ENCODE data around the gene FOSL1.

The FOSL1 gene

DNA sequence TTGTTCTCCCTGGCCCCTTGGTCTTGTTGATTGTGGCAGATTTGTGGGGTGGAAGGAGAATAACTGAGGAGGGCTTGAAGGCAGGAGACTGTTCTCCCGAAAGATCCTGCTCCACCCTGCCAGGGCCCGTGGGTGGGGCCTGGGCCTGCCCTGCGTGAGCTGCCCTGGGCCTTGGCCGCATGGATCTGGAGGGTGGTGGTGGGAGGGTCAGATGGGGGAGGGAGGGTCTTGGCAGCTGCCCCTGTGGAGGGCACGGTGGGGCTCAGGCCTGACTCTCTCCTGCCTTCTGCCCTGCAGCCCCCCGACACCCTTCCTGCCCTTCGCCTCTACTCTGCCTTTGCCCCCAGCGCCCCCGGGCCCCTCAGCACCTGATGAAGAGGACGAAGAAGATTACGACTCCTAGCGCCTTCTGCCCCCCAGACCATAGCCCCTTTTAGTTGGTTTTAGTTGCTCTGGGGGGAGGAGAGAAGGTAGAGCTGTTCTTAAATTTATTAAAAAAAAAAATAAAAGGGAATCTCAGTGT is 20.9 kb upstream of the FOSL1 start:
- DNase-seq (ENCODE audit: low spot score): no peak
- in situ Hi-C loops (cut with MboI; ENCODE audit: low sequenced_read_pairs, unreplicated experiment): no loop called here
- TF ChIP-seq, protein P1, sequence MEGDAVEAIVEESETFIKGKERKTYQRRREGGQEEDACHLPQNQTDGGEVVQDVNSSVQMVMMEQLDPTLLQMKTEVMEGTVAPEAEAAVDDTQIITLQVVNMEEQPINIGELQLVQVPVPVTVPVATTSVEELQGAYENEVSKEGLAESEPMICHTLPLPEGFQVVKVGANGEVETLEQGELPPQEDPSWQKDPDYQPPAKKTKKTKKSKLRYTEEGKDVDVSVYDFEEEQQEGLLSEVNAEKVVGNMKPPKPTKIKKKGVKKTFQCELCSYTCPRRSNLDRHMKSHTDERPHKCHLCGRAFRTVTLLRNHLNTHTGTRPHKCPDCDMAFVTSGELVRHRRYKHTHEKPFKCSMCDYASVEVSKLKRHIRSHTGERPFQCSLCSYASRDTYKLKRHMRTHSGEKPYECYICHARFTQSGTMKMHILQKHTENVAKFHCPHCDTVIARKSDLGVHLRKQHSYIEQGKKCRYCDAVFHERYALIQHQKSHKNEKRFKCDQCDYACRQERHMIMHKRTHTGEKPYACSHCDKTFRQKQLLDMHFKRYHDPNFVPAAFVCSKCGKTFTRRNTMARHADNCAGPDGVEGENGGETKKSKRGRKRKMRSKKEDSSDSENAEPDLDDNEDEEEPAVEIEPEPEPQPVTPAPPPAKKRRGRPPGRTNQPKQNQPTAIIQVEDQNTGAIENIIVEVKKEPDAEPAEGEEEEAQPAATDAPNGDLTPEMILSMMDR (IDR thresholded peaks at IDR 0.05; ENCODE audit: borderline replicate concordance, control extremely low read depth, extremely low read depth, insufficient read depth, missing control alignments): no peak

DNA sequence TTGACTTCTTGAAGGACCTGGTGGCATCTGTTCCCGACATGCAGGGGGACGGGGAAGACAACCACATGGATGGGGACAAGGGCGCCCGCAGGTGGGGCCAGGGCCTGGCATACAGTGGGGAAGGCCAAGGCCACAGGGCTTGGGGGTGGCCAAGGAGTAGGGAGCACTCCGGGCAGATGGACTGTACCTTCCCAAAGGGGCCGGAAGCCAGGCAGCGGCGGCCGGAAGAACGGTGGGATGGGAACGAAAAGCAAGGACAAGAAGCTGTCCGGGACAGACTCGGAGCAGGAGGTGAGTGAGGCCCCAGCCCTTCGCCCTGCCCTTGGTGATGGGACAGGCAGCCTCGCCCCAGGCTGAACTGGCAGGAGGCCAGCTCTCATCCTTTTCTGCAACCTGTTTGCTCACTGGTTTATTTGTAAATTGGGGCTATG is 20.2 kb upstream of the FOSL1 start:
- DNase-seq (ENCODE audit: low spot score): no peak
- in situ Hi-C loops (cut with MboI; ENCODE audit: low sequenced_read_pairs, unreplicated experiment): no loop called here

DNA sequence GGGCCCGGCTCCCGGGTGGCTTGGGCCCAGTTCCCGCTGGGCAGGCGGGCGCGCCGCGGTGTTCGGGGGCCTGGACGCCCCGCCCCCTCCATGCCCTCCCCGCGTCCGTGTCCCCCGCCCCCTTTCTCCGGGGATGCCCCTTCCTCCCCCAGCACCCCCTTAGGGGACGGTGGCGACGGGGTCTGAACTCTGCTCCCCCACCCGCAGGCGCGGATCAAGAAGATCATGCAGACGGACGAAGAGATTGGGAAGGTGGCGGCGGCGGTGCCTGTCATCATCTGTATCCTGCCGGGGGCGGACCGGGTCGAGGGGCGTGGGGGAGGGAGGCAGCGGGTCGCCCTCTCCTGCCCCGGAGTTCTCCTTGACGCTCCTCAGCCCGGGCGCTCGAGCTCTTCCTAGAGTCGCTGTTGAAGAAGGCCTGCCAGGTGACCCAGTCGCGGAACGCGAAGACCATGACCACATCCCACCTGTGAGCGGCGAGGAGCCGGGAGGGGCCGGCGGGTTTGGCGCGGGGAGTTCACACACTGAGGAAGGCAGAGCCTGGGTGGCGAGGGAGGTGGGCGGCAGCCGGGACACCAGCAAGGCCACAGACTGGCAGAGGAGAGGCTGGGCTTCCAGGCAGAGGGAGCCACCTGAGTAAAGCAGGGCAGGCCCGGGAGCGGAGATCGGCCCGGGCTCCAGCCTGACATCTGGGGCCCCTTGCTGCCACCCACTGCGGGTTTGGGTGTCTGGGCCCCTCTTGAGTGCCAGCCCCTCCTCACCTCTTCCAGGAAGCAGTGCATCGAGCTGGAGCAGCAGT is 19.6 kb upstream of the FOSL1 start:
- in situ Hi-C loops (cut with MboI; ENCODE audit: low sequenced_read_pairs, unreplicated experiment): no loop called here
- DNase-seq (ENCODE audit: low spot score): peak; percentile 80
- TF ChIP-seq, protein P1 (IDR thresholded peaks at IDR 0.05; ENCODE audit: borderline replicate concordance, control extremely low read depth, extremely low read depth, insufficient read depth, missing control alignments): no peak

More for the DNA sequence above, 20.2 kb upstream of the FOSL1 start:
- TF ChIP-seq, protein P1 (IDR thresholded peaks at IDR 0.05; ENCODE audit: borderline replicate concordance, control extremely low read depth, extremely low read depth, insufficient read depth, missing control alignments): no peak

DNA sequence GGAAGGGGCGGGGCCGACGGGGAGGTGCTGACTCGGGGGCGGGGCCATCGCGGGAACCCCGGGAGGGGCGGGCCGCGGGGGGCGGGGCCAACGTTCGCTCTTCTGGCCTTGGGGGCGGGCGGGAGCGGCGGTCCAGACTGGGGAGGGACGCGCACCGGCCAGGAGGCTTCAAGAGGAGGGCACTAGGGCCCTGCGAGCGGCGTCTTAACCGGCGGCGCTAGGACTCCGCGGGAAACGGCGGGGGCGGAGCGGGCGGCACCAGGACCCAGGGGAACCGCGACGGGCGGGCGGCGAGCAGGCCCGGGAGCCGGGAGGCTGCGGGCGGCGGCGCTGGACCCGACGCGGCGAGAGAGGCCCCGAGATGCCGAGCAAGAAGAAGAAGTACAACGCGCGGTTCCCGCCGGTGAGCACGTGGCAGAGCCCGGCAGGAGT is 19.0 kb upstream of the FOSL1 start, which contains the start of gene DRAP1:
TSS of gene DRAP1 (plus strand) at position 286 of the 432 bp plus-strand sequence. CDS start at position 362, 76 bp downstream.
- in situ Hi-C loops (cut with MboI; ENCODE audit: low sequenced_read_pairs, unreplicated experiment): no loop called here
- TF ChIP-seq, protein P1 (IDR thresholded peaks at IDR 0.05; ENCODE audit: borderline replicate concordance, control extremely low read depth, extremely low read depth, insufficient read depth, missing control alignments): no peak
- peak; percentile 100 for DNase-seq (ENCODE audit: low spot score)

DNA sequence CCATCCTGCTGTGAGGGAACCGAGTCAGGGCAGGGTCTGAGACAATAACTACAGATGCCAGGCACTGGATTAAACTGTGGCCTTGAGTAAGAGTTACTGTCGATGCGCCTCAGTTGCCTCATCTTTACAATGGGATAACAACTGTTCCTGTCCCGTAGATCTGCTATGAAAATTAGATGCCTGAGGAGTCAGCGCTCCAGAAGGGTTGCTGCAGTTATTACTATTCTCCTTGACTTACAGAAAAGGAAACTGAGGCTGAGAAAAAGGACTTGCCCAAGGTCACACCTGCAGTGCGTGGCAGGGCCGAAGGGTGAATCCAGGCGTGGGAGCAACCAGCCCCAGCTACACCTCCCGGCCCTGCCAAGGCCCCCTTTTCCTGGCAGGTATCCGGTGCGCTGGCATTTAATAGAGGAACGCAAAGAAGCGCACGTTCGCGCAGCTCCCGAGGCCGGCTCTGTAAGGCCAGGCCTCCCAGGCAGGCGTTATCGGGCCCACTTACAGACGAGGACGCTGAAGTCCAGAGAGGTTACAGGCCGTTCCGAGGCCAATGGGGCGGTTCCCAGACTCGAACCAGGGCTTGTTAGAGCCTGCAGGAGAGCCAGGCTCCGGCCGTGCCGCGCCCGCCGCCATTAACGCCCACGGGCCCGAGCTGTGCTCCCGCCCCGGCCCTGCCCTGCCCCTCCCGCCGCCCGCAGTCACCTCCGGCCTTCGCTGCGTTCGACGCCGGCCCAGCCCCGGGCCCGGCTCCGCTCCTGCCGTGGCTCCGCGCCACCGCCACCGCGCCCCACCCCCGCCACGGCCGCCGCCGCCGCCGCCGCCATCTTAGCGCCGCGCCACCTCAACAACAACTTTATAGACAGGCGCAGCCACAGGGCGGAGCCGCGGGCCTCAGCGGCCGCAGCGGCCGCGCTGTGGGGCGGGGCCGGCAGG is 18.3 kb upstream of the FOSL1 start, which contains the start of gene C11orf68:
TSS of gene C11orf68 (minus strand) at position 852 of the 930 bp plus-strand sequence. CDS start at position 821, 31 bp downstream.
- TF ChIP-seq, protein P1 (IDR thresholded peaks at IDR 0.05; ENCODE audit: borderline replicate concordance, control extremely low read depth, extremely low read depth, insufficient read depth, missing control alignments): no peak
- in situ Hi-C loops (cut with MboI; ENCODE audit: low sequenced_read_pairs, unreplicated experiment): no loop called here
- DNase-seq (ENCODE audit: low spot score): no peak

All from GM13976 (cell line).